Central memory CD4-positive, alpha-beta T cell (primary cell): ENCODE measurements around the gene SLC39A11.
"Not testable (repeated sequence)": the region's sequence is repeated elsewhere in the genome, so short reads cannot be mapped to it uniquely, and the experiment has no call there.

Source experiments
- DNase-seq: peaks from one replicate; pipeline ENCODE4 v3.0.0; 2022

Gene SLC39A11

DNA sequence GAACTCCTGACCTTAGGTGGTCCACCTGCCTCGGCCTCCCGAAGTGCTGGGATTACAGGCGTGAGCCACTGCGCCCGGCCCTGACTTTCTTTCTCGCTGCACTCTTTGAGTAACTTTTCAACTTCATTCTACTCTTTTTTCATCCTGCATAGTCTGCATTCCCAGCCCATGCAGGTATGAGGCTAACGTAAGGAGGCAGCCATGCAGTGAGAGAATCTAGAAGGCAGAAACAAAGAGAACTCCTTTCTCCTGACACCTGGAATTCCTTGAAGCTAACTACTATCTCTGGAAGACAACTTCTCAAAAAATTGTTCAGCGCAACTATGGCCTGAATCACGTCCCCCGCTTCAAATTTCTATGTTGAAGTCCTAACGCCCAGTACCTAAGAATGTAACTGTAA lies 152.0 kb downstream of the SLC39A11 start:
- DNase-seq, result no peak

DNA sequence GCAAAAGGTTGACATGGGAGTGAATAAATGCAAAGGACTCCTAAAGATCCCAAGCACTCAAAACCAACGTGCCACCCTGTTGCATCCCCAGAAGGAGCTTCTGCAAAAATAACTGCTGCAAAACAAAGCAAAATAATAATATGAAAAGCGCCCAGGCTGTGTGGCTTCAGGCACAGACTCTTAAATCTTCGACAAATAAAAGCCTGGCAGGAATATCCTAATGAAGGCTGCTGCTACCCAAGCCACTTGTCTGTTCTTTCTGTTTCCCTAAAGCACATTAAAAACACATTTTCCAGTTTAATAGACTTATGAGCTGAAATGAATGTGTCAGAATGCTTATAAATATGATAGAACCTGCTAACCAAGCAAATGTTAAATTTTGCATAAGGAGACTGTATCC lies 154.0 kb downstream of the SLC39A11 start:
- no peak for DNase-seq

DNA sequence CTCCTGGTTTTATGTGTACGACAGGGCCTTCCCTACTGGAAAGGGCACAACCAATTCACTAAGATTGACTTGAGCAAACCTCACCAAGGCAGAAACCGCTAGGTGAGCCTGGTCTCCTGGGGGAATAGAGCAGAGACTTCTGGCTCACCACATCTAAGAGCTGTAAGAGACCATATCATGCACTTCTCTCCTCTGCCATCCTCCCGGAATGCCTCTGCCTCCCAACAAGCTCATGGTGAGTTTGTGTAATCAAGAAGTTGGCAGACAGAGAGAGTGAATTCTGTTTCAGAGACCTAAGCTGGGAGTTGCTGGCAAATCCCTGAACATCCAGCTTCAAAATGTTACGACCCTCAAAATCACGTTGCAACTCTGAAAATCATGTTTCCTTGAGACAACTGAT lies 154.8 kb downstream of the SLC39A11 start:
- no peak for DNase-seq

DNA sequence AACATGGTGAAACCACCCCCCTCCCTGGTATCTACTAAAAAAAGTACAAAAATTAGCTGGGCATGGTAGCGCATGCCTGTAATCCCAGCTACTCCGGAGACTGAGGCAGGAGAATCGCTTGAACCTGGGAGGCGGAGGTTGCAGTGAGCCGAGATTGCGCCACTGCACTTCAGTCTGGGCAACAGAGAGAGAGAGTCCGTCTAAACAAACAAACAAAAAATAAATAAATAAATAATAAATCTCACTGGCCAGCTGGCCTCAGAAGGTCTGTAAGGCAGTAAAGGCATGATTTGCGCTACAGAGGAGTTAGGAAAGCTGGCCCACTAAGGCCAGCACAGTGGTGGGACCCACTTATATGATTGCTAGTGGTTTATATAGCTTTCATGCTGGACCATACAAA lies 155.2 kb downstream of the SLC39A11 start:
- DNase-seq, result not testable (repeated sequence)

DNA sequence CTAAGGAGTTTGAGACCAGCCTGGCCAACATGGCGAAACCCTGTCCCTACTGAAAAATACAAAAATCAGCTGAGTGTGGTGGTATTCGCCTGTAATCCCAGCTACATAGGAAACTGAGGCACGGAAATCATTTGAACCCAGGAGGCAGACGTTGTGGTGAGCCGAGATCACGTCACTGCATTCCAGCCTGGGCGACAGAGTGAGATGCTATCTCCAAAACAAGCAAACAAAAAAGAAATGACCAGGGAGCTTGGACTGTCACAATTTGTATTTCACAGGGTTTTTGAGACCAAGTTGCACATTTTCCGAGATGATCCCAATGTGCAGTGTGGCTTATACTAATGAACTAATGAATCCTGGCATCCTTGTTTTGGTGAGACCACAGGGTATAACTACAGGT lies 156.5 kb downstream of the SLC39A11 start:
- DNase-seq, result no peak

DNA sequence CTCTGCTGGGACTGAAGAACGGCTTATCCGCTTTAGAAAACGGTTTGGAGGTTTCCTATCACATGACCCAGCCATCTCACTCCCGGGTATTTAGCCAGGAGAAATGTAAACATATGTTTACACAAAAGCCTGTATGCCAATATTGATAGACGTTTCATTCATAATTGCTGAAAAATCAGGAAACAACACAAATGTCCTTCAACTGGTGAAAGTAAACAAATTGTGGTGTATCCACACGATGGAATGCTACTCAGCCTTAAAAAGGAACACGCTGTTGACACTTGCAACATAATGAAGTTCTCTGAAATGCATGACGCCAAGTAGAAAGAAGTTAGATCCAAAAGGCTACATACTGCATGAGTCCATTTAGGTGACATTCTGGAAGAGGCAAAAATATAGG lies 157.6 kb downstream of the SLC39A11 start:
- no peak for DNase-seq

DNA sequence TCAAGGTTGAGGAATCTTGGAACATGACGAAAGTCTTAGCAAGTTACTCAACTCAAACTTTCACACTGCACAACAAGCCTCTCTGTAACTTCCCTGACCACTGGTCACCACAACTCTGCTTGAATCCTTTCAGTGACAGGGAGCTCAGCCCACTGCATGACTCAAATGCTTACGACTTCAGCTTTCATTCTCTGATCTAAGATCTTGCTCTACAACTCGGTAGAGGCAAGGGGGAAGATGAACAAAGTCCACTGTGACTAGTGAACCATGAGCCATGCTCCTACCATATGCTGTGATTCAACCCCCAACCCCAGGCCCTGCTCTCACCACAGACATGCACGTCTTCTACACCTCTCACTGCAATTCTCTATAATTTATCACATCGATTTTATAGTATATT lies 160.9 kb downstream of the SLC39A11 start:
- DNase-seq, result no peak

DNA sequence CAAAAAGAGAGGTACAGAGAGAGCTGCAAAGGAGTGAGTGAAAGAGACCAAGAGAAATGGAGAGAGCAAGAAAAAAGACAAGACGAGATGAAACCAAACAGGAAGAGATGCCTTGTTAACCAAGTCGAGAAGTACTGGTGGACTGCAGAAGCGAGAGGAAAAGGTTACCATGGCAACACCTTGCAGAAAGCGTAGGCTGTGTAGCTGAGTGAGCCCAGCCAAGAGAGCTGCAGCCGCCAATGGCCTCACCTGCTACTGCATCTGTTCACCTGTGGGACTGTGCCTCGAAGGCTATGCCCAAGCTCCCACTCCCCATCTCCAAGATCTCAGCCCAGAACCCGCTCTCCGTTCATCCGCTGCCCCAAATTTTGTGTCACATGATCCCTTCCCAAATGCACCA lies 161.3 kb downstream of the SLC39A11 start:
- DNase-seq, result no peak

DNA sequence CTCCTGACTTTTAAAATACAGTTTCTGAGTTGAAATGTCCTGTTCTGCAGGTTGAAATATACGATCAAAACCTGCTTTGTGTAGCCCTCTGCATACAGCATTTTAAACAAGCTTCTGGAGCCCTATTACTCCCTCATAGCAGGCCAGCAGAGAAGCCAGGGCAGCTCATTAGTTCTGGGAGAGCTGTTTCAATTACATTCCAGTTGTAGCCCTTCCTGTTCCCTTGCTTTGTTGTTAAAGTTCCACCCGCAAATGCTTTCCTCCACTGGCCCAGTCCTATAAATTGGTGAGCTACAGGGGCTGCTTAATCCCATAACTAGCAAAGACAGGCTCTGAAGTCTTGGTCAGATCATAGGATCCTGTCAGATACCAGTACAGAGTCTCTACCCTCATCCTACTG lies 162.5 kb downstream of the SLC39A11 start:
- DNase-seq, result no peak

DNA sequence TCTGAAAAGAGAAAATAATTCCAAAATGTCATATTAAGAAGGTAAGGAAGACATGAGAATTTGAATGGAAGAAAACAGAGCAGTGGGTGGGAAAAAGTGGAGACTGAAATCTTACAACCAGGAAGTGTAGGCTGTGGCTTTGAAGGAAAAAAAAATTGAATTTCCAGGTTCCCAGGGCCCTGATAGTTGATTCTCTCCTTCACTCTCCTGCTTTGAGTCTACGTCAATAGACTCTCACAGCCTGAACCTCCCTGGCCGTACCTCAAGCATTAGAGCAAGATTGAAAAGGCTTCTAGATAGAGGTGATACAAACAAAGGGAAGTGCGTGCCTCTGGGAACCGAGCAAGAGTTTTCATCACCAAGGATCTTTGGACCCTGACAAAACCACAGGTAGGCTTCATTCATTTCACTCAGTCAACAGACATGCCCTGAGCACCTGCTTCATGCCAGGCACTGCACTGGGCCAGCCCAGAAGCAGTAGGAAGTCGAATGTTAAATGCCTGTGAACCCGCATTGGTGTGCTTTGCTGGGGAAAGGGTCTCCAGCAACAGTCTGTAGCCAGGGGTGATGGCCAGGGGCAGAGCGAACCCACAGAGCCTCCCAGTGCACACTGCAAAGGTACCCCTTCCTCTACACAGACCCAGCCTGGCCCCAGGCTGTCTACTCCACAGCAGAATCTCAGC lies 163.9 kb downstream of the SLC39A11 start:
- DNase-seq, result no peak

DNA sequence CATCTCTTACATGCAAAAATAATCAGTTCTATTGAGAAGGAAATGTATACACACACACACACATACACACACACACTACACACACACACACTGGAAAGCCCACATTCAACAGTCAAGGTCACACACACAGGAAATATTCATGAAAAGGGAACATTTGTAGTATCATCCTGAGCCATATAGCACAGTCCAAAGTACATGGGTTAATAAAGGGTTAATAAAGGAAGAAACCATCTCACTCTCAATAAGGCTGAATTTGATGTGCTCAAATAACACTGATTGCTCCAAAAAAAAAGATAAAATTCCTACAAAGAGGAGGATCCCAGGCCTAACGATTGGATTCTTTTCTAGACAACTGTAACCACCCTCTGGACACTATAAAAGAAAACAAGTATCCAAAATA lies 164.7 kb downstream of the SLC39A11 start:
- no peak for DNase-seq

DNA sequence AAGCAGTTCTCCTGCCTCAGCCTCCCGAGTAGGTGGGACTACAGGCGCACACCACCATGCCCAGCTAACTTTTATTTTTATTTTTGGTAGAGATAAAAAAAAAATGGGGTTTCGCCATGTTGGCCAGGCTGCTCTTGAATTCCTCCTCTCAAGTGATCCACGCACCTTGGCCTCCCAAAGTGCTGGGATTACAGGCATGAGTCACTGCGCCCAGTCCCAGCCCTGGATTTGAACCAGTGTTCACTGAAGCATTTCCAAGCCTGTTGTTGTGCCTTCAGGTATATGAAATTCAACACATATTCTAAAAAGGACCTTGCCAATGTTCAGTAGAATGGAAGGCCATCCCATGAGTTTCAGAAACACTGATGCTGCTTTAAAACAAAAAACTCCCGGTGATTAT lies 165.3 kb downstream of the SLC39A11 start:
- DNase-seq, result no peak

DNA sequence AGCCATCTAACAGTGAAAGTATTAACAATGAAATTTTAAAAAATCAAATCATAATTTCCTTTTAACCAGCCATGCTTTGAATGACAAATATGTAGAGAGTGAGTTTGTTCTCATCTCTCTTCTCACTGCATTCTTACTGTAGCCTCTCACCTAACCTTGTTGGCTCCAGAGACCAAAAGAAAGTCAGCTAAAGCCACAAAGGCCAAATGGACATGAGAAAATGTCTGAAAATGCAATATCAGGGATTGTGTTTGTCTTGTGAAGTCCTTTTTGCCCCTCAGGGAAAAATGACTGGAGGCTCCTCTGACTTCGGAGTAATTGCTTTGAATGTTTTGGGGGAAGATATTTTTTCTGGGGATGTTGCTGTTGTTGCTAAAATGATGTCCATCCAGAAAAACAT lies 166.3 kb downstream of the SLC39A11 start:
- DNase-seq, result no peak

DNA sequence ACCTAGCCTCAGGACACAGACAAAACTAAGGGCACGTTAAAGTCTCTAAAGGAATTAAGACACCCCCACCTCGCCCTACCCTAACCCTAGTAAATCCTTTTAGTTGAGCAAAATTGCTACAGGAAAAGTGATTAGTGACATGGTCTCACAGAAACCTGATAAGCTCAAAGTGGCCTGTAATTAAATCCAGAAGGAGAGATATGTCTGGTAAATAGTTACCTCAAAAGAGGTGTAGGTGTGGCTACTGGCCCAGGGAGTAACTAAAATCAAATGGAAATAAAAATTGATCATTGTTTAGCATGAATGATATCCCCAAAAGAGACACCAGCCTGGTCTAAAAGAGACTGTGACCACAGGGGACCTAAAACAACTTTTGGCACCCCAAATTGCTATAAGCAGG lies 168.3 kb downstream of the SLC39A11 start:
- DNase-seq, result no peak

DNA sequence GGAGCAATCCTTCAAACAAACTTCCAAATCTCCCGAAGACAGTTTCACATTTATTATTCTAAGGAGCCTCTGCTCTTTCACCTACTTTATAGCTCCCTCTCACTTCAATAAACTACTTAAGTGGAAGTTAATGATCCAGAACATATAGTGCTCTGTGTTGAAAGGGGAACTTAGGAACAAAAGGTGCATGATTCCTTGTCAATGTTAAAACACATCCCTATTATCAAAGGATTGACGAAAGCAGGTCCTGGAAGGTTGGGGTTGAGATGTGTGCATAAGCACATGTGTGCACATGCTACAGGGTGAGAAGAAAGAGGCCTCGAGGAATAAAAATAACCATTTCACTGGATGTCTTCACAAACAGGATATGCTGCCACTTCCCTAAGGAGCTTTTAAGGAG lies 170.3 kb downstream of the SLC39A11 start:
- no peak for DNase-seq

DNA sequence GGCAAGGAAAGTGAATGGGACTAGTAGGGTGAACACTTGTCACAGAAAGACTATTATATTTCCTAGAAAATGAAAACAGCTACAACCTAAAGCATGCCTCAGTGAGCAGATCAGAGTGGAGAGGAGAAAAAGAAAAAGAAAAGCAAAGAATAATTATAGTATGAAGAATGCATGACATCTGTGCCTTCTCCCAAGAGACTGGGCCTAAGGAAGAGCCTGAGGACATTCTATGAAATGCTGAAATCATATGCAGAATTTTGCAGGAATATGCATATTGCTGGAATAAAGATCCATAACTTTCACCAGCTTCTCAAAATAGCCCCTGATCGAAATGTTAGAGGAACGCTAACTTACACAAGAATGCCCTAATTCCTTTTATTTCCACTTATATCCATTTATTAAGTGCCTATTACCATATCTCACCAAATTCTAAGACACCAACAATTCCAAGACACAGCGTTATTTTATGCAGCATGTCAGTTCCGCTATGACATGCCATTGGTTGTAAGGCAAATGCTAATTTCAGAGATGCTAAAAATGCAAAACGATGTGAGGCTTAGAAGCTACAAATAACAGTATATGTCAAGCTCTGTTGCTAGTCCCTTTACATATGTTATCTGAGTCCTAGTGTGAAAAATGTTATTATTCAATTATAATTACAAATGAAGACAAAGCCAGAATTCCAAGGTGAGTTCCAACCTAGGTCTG lies 171.0 kb downstream of the SLC39A11 start:
- DNase-seq, result no peak

DNA sequence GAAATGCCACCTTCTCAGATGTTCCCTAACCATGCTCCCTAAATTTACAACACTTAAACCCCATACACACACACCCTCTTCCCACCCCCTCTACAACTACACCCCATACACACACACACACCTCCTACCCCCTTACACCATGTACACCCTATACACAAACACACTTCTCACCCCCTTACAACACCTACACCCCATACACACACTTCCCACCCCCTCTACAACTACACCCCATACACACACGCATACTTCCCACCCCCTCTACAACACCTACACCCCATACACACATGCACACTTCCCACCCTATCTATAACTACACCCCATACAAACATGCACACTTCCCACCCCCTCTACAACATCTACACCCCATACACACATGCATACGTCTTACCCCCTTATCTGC lies 172.0 kb downstream of the SLC39A11 start:
- no peak for DNase-seq

DNA sequence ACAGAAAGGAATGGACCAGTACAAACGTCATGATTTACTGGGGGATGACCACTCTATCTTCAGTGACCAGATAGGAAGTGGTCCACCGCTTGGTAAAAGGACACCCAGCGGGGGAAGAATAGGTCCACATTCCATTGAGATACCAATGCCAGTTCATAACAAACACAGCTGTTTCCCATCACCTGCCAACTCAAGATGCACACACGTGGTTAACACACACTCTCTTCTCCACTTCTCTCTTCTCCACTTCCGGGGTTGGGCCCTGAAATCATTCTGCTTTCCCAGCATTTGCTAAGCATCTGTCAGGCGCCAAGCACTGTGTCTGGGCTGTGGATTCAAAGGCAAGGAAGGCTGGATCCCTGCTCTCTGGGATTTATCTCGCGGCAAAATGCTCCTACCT lies 175.5 kb downstream of the SLC39A11 start:
- DNase-seq, result no peak

DNA sequence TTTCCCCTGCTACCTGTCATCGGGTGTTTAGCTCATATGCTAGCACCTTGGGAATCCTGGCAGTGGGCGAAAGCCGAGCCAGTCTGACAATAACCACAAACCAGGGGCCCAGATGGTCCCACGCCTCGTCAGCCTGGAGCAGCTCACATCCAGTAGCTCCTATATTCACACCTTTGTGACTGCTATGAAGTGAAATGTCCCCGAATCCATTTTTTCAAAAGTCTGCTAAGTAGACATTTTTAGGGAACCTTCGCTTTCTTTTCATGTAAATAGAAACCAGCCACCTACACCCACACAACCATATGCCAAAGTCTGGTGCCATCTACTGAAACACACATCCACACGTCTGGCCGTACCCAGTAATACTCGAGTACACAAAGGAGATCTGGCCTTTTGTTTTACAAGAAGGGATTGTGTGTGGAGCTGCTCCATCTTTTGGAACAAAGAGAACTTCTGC lies 176.8 kb downstream of the SLC39A11 start:
- DNase-seq, result no peak

DNA sequence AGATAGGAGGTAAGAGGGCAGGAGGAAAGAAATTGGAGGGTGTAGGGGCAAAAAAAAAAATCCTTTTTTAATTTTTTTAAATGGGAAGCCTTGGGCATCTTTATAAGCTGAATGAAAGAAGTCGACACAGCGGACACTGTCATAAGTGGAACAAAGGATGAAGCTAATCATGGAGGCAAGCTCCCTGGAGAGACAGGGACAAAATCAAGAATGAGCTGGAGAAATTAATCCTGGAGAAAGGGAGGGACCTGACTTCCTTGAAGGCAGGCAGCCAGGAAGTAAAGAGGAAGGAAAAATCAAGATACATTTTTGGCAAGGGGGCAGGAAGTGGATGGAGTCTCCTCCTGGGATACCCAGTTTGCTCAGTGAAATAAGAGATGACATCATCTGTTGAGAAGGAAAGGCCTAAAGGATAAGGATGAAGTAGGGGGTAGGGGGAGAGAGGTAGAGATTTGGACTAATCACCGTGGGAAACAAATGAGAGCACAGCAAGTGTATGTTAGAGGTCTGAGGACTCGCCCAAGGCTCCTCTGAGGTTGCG lies 179.3 kb downstream of the SLC39A11 start:
- DNase-seq, result no peak

DNA sequence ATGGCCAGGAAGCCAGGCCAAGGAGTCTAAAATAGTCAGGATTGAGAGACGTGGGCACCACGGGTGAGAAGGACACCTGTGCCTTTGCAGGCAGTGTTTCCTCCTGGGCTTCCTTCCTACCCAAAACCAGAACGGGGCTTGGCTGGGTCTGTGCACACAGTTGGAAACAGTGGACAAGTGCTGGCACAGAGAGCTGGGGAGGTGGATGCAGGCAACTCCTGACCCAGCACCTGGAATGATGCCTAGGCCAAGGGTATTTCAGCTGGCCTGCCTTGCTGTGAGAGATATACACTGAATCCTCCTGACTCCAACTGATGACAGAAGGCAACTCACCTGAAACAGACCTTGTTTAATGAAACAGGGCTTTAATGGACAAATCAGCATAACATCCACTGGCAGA lies 186.2 kb downstream of the SLC39A11 start:
- no peak for DNase-seq

DNA sequence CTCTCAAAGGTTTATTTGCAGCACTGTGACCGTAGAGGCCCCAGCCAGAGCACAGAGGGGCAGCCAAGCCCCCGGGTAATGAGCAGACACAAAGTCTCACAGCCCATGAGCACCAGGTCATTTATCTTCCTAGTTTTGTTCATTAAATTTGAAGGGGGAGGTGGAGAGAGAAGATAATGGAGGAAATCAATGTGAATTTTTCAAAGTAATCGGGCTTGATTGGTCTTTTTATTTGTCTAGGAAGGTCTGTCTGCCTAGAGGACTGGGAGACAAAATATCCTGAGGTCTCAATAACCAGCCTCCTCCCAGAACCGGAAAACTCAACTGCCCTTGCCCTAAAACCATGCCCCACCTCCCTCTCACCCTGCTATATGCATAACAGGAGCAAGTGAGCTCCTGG lies 189.0 kb downstream of the SLC39A11 start:
- DNase-seq, result no peak

DNA sequence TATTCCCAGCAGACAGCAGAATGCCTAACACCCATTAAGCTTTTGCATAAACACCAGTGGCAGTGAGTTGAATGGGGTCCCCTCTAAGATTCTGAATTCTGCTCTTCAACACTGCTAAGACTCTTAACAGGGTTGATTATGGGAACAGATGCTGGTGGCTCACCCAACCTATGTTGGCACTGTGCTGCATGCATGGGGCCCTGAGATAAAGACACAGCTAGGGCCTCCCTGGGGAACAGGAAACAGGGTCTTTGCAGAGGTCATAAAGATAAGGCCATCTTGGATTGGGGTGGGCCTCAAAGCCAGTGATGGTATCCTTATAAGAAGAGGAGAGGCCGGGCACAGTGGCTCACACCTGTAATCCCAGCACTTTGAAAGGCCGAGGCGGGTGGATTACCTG lies 190.8 kb downstream of the SLC39A11 start:
- DNase-seq, result no peak

DNA sequence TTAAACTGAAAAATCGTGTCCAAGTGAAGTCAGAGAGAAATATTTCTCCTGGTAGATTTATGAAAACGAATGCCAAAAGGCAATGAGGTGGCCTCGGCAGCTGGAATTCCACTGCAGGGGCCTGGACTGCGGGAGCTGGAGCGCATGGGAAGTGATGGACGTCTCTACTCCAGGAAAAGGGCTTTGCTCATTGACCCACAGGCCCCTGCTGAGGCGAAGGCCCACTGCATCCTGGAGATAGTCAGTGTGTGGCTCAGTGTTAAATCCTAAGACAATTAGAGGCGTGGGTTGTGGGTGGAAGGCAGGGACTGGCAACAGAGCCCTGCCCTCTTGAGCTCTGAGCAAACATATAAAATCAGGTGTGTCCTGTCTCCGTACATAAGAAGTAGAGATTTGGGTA lies 191.4 kb downstream of the SLC39A11 start:
- no peak for DNase-seq

DNA sequence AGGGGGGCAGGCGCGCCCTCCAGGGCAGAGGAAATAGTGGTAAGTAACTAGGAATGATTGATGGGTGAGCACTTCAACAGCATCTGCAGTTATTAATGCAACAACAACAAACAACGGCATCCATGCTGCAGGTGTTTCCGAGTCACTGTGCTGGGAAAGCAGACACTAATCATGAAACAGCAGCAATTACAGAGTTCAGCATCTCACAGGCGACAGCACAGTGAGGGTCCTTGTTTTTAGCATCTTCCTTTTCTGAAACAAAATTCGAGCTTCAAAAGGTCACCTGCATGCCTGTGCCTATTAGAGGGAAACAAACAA lies 191.9 kb downstream of the SLC39A11 start:
- no peak for DNase-seq
